SK-N-MC (cell line): ENCODE measurements around the gene MUC5B.
"Not testable (repeated sequence)": the region's sequence is repeated elsewhere in the genome, so short reads cannot be mapped to it uniquely, and the experiment has no call there.

Experiments used
- EZH2 ChIP-seq: fragments of 200-600 bp; sonication (generic); IDR thresholded peaks from one replicate; pipeline ENCODE4 v1.6.1; 2017; ENCODE audit warnings: antibody characterized with exemption
- FOXP2 ChIP-seq: optimal IDR thresholded peaks from 2 replicates; pipeline ENCODE3; 2011; ENCODE audit warnings: mild to moderate bottlenecking, moderate library complexity; ENCODE audit not compliant: insufficient read depth; ENCODE audit errors: extremely low read length, control extremely low read depth
- POLR2AphosphoS5 ChIP-seq: IDR thresholded peaks from 2 replicates; pipeline ENCODE4 v1.6.1; 2012; ENCODE audit warnings: mild to moderate bottlenecking, low read depth, low read length, borderline replicate concordance

DNA sequence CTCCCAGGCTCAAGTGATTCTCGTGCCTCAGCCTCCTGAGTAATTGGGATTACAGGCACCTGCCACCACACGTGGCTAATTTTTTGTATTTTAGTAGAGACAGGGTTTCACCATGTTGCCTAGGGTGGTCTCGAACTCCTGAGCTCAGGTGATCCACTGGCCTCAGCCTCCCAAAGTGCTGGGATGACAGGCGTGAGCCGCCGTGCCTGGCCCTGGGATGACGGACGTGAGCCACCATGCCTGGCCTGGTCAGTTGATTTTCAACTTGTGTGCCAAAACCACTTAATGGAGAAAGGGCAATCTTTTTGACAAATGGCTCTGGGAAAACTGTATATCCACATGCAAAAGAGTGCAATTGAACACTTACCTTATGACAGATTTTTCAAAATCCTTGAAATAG is 7.0 kb upstream of the MUC5B start:
- TF ChIP-seq EZH2, POLR2AphosphoS5, FOXP2: not testable (repeated sequence)
